Measurements from ENCODE around the gene CPXM1. TPM values are rescaled to one million over a fixed set of nuclear protein-coding genes. Genes with fewer than 3 reads are reported as not detected.
A peak's percentile ranks its signal among the peaks of the same experiment; 100 is the strongest.

Gene CPXM1
- total and polyA plus RNA-seq, 2 experiments from 2014 or later, result 0.08 TPM; not detected in 1

DNA sequence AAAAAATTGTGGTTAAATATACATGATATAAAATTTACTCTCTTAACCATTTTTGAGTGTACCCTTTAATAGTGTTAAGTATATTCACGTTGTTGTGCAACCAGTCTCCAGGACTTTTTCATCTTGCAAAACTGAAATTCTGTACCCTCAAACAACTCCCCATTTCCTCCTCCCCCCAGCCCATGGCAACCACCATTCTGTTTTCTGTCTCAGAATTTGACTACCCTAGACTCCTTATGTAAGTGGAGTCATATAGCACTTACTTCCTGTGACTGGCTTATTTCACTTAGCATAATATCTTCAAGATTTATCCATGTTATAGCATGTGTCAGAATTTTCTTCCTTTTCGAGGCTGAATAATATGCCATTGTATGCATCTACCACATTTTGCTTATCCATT, 45.2 kb upstream of the CPXM1 start:
- in situ Hi-C loops (cut with MboI), result no loop called here
- no peaks in the 10 kb centered on the region for H3K27me3 ChIP-seq (replicated peaks; ENCODE audit: insufficient read depth)
- no peak overlapping the region for H3K27ac ChIP-seq
- no peak overlapping the region for H3K4me3 ChIP-seq
- H3K4me1 ChIP-seq (ENCODE audit: insufficient read depth), result no peaks in the 10 kb centered on the region
- H3K79me2 ChIP-seq (ENCODE audit: insufficient read depth), result peaks cover 30% of the 10 kb centered on the region
- H3K9ac ChIP-seq, result no peak overlapping the region
- no peak for DNase-seq
- H2AFZ ChIP-seq, result no peak overlapping the region
- no peaks in the 10 kb centered on the region for H4K20me1 ChIP-seq (ENCODE audit: insufficient read depth)
- no peaks in the 10 kb centered on the region for H3F3A ChIP-seq (ENCODE audit: insufficient read depth)
- TF ChIP-seq EZH2phosphoT487 (IDR thresholded peaks at IDR 0.05; ENCODE audit: insufficient read depth, low read depth) (no peak), EZH2 (IDR thresholded peaks at IDR 0.05; ENCODE audit: insufficient read depth, poor library complexity, severe bottlenecking) (no peak)
- no peaks in the 10 kb centered on the region for H3K36me3 ChIP-seq (ENCODE audit: low read depth)
- 91 to 100% methylated on average over 2 of the region's 2 CpGs for WGBS, 2 experiments (ENCODE audit: low coverage in 1 of 2, low lambda C conversion rate in 2 of 2, missing lambda C conversion rate in 2 of 2)
- H3K9me2 ChIP-seq (ENCODE audit: insufficient read depth), result no peaks in the 10 kb centered on the region
- H3K9me3 ChIP-seq (ENCODE audit: low read depth), result no peaks in the 10 kb centered on the region
- H3K4me2 ChIP-seq (ENCODE audit: unreplicated experiment), result no peak overlapping the region

GRCh38 chr20:2840967-2841531, 40.6 kb upstream of the CPXM1 start:
- Histone ChIP-seq H3K9me3 (ENCODE audit: low read depth) (no peaks in the 10 kb centered on the region), H3K4me3 (peak overlapping the region; percentile 90), H3K9me2 (ENCODE audit: insufficient read depth) (no peaks in the 10 kb centered on the region), H3K4me2 (ENCODE audit: unreplicated experiment) (peak overlapping the region; percentile 87), H3K27me3 (replicated peaks; ENCODE audit: insufficient read depth) (no peaks in the 10 kb centered on the region), H3K79me2 (ENCODE audit: insufficient read depth) (peaks cover 40% of the 10 kb centered on the region), H3K9ac (peak overlapping the region; percentile 87), H3K36me3 (ENCODE audit: low read depth) (no peaks in the 10 kb centered on the region), H3K4me1 (ENCODE audit: insufficient read depth) (no peaks in the 10 kb centered on the region), H4K20me1 (ENCODE audit: insufficient read depth) (no peaks in the 10 kb centered on the region), H3F3A (ENCODE audit: insufficient read depth) (no peaks in the 10 kb centered on the region), H3K27ac (peak overlapping the region; percentile 57), H2AFZ (peak overlapping the region; percentile 93)
- DNase-seq, result peak; percentile 85
- TF ChIP-seq EZH2 (IDR thresholded peaks at IDR 0.05; ENCODE audit: insufficient read depth, poor library complexity, severe bottlenecking) (no peak), EZH2phosphoT487 (IDR thresholded peaks at IDR 0.05; ENCODE audit: insufficient read depth, low read depth) (no peak)
- in situ Hi-C loops (cut with MboI), result no loop called here
- 1% methylated on average over 25 to 33 of the region's 33 CpGs for WGBS, 2 experiments (ENCODE audit: low coverage in 1 of 2, low lambda C conversion rate in 2 of 2, missing lambda C conversion rate in 2 of 2)

DNA sequence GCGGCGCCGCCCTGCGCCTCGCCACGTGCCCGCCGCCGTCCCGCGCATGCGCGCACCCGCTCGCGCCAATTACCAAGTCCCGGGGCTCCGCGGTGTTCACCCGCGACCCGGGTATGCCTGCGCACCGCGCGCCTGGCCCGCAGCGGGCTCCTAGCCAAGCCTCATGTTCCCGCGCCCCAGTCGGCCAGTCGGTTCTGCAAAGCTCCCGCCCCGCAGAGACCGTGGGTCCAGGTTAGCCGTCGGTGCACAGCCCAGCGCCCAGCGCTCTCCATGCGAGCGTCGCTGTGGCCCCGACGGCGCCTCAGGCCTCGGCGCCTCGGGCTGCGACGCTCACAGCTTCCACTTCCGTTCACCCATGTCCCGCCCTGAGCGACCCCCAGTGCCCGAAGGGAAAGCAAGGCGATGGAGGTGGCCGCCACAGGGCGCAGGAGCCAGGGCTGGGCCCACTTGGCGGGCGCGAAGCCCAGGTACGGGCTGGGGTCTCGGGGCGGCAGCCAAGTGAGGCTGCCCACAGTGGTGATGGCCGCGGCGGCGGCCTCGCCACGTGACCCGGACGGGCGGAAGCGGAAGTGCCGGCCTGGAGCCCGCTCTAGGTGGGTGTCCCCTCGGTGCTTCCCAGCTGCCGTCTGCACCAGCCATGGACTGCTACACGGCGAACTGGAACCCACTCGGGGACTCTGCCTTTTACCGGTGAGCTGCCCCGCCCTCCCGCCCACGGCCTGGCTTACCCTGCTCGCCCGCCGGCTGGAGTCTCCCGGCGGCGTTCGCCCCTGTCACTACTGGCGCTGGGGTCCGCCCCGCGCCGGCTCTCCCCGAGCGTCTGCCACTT, 39.9 kb upstream of the CPXM1 start, which contains the start of the genes PCED1A and VPS16:
Gene PCED1A (minus strand): TSS at position 518 of the 829 bp plus-strand sequence. CDS start 743 bp downstream, outside the sequence.
Gene VPS16 (plus strand): TSS at position 608 of the 829 bp plus-strand sequence. CDS start 30 bp downstream, at position 638.
- Histone ChIP-seq H3K4me1 (ENCODE audit: insufficient read depth) (no peaks in the 10 kb centered on the region), H3K4me3 (peak within 1 kb of the TSS; percentile 90), H3K79me2 (ENCODE audit: insufficient read depth) (peaks cover 40% of the 10 kb centered on the region), H4K20me1 (ENCODE audit: insufficient read depth) (no peaks in the 10 kb centered on the region), H3K9me2 (ENCODE audit: insufficient read depth) (no peaks in the 10 kb centered on the region), H3K9ac (peak within 1 kb of the TSS; percentile 87), H3K27ac (peak within 1 kb of the TSS; percentile 70), H3K4me2 (ENCODE audit: unreplicated experiment) (peak within 1 kb of the TSS; percentile 87), H2AFZ (peak within 1 kb of the TSS; percentile 94), H3F3A (ENCODE audit: insufficient read depth) (no peaks in the 10 kb centered on the region), H3K27me3 (replicated peaks; ENCODE audit: insufficient read depth) (no peaks in the 10 kb centered on the region), H3K36me3 (ENCODE audit: low read depth) (no peaks in the 10 kb centered on the region), H3K9me3 (ENCODE audit: low read depth) (no peaks in the 10 kb centered on the region)
- WGBS, 2 experiments (ENCODE audit: low coverage in 1 of 2, low lambda C conversion rate in 2 of 2, missing lambda C conversion rate in 2 of 2), result 4% methylated on average over 64 to 74 of the region's 98 CpGs
- in situ Hi-C loops (cut with MboI), result no loop called here
- peak; percentile 95 for DNase-seq
- TF ChIP-seq EZH2phosphoT487 (IDR thresholded peaks at IDR 0.05; ENCODE audit: insufficient read depth, low read depth) (no peak), EZH2 (IDR thresholded peaks at IDR 0.05; ENCODE audit: insufficient read depth, poor library complexity, severe bottlenecking) (no peak)

DNA sequence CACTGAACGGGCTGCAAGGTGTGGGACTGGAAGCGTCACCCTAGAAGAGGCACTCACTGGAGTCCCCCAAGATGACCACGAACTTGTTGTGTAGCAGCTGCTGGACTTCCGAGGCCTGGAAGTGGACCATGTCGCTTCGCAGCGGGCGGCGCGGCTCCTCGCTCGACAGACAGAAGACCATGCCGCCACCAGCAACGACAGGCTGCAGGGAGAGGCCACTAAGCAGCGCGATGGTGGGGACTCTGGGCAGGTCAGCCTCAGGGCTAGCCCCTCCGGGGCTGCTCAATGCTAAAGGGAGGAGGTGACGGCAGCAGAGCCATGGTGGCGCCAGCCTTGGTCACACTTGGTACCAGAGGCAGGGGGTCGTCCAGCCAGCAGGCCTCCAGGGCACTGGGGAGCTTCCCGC, 39.3 kb upstream of the CPXM1 start:
- 87 to 96% methylated on average over 18 to 21 of the region's 21 CpGs for WGBS, 2 experiments (ENCODE audit: low coverage in 1 of 2, low lambda C conversion rate in 2 of 2, missing lambda C conversion rate in 2 of 2)
- Histone ChIP-seq H3K27ac (no peak overlapping the region), H3K36me3 (ENCODE audit: low read depth) (no peaks in the 10 kb centered on the region), H3K4me3 (peak overlapping the region; percentile 90), H3K4me2 (ENCODE audit: unreplicated experiment) (peak overlapping the region; percentile 79), H4K20me1 (ENCODE audit: insufficient read depth) (no peaks in the 10 kb centered on the region), H3K27me3 (replicated peaks; ENCODE audit: insufficient read depth) (no peaks in the 10 kb centered on the region), H3K9me3 (ENCODE audit: low read depth) (no peaks in the 10 kb centered on the region), H3K9me2 (ENCODE audit: insufficient read depth) (no peaks in the 10 kb centered on the region), H2AFZ (peak overlapping the region; percentile 94), H3F3A (ENCODE audit: insufficient read depth) (no peaks in the 10 kb centered on the region), H3K79me2 (ENCODE audit: insufficient read depth) (peaks cover 40% of the 10 kb centered on the region), H3K9ac (peak overlapping the region; percentile 87), H3K4me1 (ENCODE audit: insufficient read depth) (no peaks in the 10 kb centered on the region)
- DNase-seq, result no peak
- TF ChIP-seq EZH2 (IDR thresholded peaks at IDR 0.05; ENCODE audit: insufficient read depth, poor library complexity, severe bottlenecking), result no peak
- TF ChIP-seq EZH2phosphoT487 (IDR thresholded peaks at IDR 0.05; ENCODE audit: insufficient read depth, low read depth), result no peak
- in situ Hi-C loops (cut with MboI), result no loop called here
